Lung microvascular endothelial cell (primary cell): Measurements from ENCODE around the gene SPTY2D1. TPM values are rescaled to one million over a fixed set of nuclear protein-coding genes. Genes with fewer than 3 reads are reported as not detected.
"Not testable (repeated sequence)": the region's sequence is repeated elsewhere in the genome, so short reads cannot be mapped to it uniquely, and the experiment has no call there.

ENCODE experiments used
- DNase-seq, 2 donors: peaks; one replicate each; pipeline versions ENCODE4 v3.0.0 to v3.0.0-alpha.2; 2010; ENCODE audit warnings: low read depth in 2 of 2
- total RNA-seq: library from RNA; depleted of rRNA; stranded (reverse); fragments of >200 nt; gene quantifications from 2 replicates; pipeline ENCODE4 v1.2.1, GENCODE V29; 2014

The SPTY2D1 gene
- 7.2 and 9.3 TPM in 2 replicates for total RNA-seq

DNA sequence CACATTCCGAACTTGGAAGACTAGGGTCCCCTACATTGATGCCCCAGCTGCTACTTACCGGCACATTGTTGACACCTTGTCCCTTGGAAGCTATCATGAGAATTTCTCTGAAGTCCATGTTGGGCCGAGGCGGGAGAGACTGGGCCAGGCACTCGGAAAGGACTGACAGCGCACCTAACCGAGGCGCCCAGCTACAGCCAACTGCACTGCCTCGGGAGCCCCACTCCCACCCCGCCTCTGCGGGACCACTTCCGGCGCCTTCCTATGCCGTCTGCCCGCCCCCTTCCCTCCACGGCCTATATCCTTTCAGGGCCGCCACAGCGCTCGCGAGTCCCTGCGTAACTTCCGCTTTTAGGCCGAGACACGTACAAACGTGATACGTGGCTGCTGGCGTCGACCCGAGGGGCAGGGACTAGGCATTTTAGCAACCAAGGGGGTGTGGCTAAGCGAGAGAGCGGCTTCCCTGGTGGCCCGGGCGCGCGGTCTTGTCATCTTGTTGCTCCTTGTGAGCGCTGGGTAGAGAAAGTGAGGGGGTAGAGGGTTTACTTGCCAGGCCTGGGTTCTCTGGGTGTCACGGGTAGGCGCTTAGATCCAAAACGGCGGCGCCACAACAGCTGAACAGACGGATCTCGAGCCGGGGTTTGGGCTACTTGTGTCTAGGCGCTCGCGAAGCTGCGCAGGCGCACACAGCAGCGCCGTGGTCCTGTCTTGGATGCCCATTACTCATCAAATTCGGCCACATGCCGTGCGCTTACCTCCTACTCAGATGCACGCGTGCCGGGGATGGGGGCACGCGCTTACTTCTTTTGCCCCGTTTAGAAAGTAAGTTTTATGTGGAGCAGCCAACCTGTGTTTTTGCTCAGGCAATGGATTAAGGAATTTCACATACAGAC is at the start of gene SPTY2D1:
Gene SPTY2D1, minus strand, starts transcription at position 203 of the 893 bp plus-strand sequence. Its CDS starts 85 bp downstream, at position 118.
- peak; percentile 100 for DNase-seq

DNA sequence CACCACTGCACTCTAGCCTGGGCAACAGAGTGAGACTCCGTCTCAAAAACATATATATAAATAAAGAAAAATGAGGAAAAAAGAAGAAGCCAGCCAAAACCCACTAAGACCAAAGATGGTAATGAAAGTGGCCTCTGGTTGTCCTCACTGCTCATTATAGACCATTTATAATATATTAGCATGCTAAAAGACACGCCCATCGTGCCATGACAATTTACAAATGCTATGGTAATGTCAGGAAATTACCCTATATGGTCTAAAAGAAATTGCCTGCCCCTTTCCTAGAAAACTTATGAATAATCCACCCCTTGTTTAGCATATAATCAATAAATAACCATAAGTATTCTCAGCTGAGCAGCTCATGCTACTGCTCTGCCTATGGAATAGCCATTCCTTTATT is 48.3 kb upstream of the SPTY2D1 start:
- DNase-seq = no peak

- DNase-seq = not testable (repeated sequence)
These were observed 47.8 kb upstream of the SPTY2D1 start for GRCh38 chr11:18681949-18682348.

DNA sequence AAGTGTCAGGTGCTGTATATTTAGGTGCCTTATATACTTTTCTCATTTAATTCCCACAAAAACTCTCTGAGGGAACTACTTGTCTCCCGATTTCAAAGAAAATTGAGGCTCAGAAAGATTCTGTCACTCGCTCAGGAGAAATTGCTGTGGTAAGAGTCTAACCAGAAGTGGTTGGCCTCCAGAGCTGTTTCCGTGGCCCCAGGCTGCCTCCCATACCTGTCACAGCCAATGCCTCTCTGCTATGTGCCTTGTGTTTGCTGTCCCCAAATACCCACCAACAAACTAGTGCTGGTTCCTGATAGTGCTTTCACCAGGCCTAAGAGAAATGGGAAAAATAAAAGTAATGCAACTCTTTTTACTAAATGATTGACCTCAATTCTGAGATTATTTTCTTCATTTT is 43.4 kb upstream of the SPTY2D1 start:
- no peak for DNase-seq

GRCh38 chr11:18676803-18677202 is 42.7 kb upstream of the SPTY2D1 start:
- no peak for DNase-seq

DNA sequence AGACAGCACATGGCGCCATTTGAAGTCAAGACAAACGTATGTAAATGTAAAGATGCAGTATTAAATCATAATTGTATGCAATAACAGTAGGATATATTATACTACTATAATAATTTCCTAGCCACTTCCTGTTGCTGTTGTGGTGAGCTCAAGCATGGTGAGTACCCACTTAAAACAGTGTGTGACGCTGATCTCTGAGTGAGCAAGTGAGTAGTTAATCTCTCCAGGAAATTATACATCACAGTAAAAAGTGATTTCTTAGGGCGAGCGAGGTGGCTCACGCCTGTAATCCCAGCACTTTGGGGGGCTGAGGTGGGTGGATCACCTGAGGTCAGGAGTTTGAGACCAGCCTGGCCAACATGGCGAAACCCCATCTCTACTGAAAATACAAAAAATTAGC is 38.1 kb upstream of the SPTY2D1 start:
- peak in 1 of 2 donors; percentile 21 for DNase-seq

DNA sequence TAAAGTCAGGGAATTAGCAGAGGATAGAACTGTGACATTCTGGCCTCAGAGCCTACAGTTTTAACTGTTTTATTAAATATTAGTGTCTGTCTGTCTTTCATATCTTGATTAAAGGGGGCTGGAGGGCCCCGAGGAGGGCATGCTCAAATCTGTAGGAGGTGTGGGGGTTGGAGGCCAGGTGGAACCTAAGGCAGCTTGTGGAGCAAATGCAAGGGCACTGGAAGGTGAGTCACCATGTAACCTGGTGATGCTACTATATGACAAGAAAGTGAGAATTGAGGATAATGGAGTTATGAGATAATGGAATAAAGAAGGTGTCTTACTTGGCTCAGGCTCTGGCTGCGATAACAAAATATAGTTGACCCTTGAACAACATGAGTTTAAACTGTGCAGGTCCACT is 37.1 kb upstream of the SPTY2D1 start:
- no peak for DNase-seq

- no peak for DNase-seq
These were observed 35.6 kb upstream of the SPTY2D1 start for GRCh38 chr11:18669711-18670110.

DNA sequence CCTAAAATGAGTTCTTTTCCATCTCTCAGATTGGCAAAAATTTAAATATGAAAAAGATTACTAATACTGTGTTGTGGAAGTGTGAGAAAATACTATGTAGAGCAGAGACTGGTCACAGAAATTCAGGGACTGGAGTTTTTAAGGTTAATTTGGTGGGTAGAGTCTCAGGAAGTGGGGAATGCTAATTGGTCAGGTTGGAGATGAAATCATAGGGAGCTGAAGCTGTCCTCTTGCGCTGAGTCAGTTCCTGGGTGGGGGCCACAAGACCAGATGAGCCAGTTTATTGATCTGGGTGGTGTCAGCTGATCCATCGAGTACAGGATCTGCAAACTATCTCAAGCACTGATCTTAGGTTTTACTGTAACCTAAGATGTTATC is 35.1 kb upstream of the SPTY2D1 start:
- no peak for DNase-seq

DNA sequence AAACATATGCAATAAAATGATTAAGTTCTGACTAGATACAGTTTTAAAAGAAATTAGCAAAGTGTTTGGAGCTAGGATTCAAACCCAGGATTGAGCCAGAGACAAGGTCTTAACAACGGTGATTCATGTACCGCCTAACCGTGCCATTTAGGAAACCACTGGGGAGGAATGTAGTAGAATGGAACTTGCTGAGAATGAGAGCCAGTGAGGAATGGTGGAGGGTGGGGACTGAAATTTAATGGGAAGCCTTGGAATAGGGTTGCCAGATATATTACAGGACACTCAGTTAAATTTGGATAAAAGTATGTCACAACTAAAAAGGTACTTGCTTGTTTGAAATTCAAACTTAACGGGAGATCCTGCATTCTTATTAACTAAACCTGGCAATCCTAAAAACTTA is 34.0 kb upstream of the SPTY2D1 start:
- no peak for DNase-seq

DNA sequence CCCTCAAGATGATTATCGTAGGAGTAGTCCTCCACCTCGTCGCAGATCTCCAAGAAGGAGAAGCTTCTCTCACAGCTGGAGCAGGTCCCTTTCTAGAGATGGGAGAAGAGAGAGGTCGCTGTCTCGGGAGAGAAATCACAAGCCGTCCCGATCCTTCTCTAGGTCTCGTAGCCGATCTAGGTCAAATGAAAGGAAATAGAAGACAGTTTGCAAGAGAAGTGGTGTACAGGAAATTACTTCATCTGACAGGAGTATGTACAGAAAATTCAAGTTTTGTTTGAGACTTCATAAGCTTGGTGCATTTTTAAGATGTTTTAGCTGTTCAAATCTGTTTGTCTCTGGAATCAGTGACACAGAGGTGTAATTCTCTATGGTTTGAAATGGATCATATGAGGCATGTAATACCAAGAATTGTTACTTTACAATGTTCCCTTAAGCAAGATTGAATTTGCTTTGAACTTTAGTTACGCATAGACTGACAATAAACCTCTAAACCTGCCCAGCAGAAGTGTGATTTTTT is 31.3 kb upstream of the SPTY2D1 start:
- not testable (repeated sequence) for DNase-seq

- DNase-seq = no peak
These were observed 23.5 kb upstream of the SPTY2D1 start for GRCh38 chr11:18657673-18658072.

GRCh38 chr11:18650859-18651557 is 16.9 kb upstream of the SPTY2D1 start:
- peak; percentile 40 to 79 for DNase-seq

GRCh38 chr11:18650353-18650752 is 16.2 kb upstream of the SPTY2D1 start:
- DNase-seq = no peak

DNA sequence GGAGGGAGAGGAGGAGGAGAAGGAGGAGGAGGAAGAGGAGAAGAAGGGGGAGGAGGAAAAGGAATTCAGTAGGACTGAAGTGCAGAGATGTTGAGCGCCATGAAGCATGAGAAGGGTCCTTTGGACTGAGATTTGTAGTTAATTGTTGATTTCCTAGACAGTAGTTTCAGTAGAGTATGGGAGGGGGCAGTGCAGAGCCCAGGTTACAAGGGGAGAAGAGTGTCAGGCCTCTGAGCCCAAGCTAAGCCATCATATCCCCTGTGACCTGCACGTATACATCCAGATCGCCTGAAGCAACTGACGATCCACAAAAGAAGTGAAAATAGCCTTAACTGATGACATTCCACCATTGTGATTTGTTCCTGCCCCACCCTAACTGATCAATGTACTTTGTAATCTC is 8.9 kb upstream of the SPTY2D1 start:
- DNase-seq = not testable (repeated sequence)

DNA sequence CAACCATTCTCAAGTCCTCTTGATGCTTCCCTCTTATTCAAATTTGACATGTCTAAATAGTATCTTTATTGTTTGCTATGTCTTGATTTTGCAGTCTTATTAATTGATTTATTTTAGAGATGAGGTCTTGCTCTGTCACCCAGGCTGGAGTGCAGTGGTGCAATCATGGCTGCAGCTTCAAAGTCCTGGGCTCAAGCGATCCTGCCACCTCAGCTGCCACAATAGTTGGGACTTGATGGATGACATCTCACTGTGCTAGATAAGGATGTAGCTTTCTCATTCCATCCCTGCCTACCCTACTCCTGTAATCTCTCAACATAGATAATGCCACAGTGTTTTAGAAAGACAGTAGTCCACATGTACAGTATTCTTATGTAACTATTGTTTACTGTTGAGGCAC is 7.5 kb upstream of the SPTY2D1 start:
- DNase-seq = no peak

GRCh38 chr11:18633256-18634139 is 644 bp downstream of the SPTY2D1 start:
- peak; percentile 1 to 31 for DNase-seq

GRCh38 chr11:18632841-18633240 is 1.3 kb downstream of the SPTY2D1 start:
- no peak for DNase-seq

GRCh38 chr11:18624161-18624560 is 10.0 kb downstream of the SPTY2D1 start:
- peak in 1 of 2 donors; percentile 28 for DNase-seq

GRCh38 chr11:18623707-18624106 is 10.4 kb downstream of the SPTY2D1 start:
- no peak for DNase-seq

- peak; percentile 8 to 12 for DNase-seq
These were observed 15.7 kb downstream of the SPTY2D1 start for GRCh38 chr11:18618342-18619025.
